HG03558 (cell line): ENCODE data around the gene DENND4A.
"Not testable (repeated sequence)": the region's sequence is repeated elsewhere in the genome, so short reads cannot be mapped to it uniquely, and the experiment has no call there.

Experiments used
- ATAC-seq: cut with Tn5 transposase; IDR thresholded peaks from one replicate; pipeline ENCODE4 v1.9.1; 2021; ENCODE audit warnings: moderate number of reproducible peaks; ENCODE audit not compliant: unreplicated experiment; ENCODE audit errors: extremely low read depth

DENND4A gene

DNA sequence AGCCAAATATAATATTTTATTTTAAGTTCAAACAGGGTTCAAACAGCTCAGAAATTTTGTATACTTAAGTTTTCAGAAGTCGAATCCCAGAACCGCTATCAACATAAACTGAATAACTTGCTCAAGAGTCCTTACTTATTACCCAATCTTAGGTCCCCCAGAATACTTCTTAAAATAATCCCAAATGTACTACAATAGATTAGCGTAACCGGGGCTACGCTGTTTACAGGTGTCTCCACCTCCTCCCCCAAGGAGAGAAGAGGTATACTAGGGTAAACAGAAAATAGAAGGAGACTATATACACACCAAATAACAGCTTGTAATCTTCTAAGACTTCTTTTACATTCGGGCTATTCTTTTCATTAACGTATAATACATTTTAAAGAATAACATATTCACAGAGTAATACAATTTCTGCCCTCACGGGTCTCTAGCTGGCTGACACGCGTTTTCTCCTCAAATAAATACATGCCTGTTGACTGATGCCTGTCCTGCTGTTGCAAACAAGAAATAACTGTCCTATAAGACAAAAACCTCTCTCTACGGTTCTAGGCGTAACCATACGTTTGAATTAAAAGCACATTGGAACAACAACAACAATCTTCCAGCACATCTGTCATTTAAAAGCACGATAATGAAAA is 1.3 kb downstream of the DENND4A start:
- ATAC-seq = no peak

DNA sequence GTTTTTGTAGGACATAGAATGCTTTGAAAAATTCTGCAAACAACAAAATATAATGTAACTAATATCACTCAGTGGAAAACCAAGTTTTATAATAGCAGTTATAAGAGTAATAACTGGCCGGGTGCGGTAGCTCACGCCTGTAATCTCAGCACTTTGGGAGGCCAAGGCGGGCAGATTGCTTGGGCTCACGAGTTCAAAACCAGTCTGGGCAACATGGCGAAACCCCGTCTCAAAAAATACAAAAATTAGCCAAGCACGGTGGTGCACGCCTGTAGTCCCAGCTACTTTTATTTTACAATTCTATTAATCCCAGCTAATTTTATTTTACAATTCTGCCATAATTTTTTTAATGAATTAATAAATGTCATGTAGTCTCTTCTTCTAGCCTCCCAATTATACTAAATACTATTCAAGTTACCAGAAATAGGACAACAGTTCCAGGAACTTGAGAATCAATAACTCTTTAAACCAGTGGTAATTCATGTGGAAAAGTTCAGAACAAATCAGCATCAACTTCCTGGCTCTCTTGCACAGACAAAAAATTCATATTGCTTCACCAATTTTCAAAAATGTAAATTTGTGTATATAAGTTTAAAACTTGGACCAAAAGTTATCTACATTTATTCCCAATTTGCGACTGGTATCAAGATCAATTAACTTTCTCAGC is 2.2 kb downstream of the DENND4A start:
- no peak for ATAC-seq

DNA sequence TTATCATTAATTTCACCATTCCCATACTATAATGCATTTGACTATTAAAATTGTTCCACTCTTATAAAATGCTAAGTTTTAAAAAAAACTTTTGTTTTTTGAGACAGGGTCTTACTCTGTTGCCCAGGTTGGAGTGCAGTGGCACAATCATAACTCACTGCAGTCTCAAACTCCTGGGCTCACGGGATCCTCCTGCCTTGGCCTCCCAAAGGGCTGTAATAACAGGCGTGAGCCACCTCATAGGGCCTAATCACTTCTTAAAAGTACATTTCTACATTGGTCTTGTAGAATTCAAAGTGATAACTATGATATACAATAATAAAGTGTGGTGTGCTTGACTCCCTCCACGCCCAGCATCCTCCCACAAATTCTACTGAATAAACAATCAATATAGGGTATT is 3.0 kb downstream of the DENND4A start:
- ATAC-seq = no peak

DNA sequence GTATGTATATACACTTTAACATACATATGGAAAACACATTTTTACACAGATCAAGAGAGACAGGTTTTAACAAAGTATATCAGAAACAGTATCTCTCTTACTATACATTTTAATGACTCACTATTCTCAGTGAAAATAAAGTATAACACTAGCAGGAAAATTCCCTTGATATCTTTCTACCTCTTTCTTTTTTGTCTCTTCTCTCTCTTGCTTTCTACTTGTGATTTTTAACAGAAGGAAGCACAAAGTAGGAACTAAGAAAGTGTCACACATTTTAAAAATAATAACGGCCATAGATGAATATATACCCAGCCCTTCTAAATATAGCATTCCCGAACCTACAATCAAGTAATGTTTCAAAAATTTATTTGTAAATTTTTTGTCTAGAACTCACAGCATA is 4.8 kb downstream of the DENND4A start:
- ATAC-seq = no peak

DNA sequence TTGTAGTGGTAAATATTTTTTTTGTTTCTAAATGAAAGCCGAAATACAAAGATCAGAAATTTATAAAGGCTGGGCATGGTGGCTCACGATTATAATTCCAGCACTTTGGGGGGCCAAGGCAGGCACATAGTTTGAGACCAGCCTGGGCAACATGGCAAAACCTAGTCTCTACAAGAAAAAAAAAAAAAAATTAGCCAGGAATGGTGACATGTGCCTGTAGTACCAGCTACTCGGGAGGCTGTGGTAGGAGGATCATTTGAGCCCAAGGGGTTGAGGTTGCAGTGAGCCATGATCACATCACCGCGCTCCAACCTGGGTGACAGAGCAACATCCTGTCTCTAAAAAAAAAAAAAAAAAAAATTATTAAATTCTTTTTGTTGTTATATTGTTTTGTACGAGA is 6.9 kb downstream of the DENND4A start:
- no peak for ATAC-seq

DNA sequence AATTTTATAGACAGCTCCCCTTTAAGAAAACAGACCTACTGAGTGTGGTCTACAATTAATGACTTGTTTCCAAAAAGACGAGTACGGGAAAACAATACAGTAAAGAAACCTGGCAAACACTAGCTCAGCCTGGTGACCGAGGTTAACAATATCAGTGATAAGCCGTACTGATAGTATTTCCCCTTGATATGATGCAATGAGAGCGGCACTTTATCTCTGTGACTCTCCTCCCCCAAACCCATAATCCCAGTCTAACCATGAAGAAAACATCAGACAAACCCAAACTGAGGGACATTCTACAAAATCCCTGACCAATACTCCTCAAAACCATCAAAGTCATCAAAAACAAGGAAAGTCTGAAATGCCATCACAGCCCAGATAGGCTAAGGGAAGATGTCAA is 8.2 kb downstream of the DENND4A start:
- ATAC-seq = no peak

DNA sequence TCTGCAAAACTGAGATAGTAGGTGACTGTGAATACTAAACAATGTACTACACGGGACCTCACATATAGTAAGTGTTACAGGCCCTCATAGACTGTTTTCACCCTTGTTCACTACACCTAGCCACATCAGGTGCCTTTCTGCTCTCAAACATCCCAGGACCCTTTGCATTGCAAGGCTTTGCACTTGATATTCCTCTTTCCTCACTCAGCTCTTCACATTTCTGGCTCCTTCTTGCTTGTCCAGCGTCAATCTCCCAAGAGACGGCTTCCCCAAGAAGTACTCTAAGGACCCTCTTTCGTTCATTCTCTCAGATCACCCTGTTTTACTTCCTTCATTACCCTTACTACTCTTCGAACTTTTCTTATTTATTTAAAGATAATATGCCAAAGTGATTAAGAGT is 10.0 kb downstream of the DENND4A start:
- no peak for ATAC-seq

DNA sequence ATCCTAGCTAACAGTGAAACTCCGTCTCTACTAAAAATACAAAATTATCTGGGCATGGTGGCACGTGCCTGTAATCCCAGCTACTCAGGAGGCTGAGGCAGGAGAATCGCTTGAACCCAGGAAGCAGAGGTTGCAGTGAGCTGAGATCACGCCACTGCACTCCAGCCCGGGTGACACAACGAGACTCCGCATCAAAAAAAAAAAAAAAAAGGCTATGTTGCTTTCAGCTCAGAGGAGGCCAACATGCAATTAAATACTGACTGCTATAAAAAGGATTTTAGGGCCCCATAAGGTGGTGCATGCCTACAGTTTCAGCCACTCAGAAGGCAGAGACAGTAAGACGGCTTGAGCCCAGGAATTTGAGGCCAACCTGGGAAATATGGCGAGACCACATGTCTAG is 13.4 kb downstream of the DENND4A start:
- not testable (repeated sequence) for ATAC-seq

DNA sequence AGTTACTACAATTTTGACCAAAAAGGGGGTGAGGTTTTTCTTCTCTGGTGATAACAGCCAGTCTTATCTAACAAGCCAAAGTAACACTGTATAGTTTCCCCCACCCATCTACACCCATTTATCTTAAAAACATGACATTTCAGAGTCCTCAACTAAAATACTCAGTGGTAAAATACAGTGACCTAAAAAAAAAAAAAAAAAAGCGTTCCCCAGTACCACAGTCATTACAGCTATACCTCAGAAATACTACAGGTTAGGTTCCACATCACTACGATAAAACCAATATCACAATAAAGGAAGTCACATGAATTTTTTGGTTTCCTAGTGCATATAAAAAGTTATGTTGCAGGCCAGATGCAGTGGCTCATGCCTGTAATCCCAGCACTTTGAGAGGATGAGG is 13.8 kb downstream of the DENND4A start:
- ATAC-seq = no peak

DNA sequence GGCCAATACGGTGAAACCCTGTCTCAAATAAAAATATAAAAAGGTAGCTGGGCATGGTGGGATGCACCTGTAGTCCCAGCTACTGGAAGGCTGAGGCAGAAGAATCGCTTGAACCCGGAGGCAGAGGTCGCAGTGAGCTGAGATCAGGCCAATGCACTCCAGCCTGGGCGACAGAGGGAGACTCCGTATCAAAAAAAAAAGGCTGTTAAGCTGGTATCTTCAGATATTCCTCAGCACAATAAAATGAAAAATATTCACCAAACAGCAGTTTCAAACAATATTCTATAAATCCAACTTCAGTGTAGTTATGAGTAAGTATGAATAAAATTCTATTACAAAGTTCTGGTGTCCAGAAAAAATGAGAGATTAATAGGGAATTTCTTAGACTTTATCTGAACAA is 14.2 kb downstream of the DENND4A start:
- no peak for ATAC-seq

DNA sequence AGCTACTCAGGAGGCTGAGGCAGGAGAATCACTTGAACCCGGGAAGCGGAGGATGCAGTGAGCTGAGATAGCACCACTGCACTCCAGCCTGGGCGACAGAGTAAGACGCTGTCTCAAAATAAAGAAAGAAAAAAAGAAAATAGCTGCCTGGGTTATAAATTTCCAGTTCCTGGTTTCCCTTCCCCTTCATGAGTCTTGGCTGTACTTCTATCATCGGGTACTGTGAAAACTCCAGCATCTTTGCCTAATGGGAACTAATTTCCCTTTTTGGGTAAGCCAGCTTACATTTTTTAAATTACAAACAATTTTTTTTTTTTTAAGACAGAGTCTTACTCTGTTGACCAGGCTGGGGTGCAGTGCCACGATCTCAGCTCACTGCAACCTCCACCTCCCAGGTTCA is 15.0 kb downstream of the DENND4A start:
- ATAC-seq = no peak

DNA sequence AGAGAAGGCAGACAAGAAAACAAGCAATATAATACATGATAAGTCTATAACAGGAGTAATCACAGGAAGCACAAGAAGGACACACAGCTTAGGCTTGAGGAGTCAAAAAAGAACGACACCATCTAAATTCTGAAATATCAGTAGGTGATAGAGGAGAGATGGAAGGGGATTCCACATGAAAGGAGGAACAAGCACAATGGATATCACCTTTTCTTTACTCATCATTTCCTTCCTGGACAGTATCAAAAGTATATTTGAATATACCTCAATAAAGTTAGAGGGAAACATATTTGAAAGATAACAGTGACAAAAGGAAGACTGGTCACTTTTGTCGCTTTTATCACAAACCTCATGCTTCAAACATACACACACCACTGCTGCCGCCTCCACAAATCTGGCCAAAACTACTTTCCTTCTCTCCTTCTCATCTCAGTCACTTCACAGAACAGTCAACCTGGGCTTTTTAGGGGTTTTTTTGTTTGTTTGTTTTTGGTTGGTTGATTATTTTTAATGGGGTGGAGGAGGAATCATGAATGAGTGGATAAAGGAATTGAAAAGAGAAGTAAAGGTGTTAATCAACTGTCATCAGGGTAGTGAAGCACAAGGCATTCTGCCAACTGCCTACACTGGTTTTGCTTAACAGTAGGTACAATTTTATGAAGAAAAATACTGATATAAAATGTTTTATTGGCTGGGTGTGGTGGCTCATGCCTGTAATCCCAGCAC is 18.5 kb downstream of the DENND4A start:
- ATAC-seq = no peak

DNA sequence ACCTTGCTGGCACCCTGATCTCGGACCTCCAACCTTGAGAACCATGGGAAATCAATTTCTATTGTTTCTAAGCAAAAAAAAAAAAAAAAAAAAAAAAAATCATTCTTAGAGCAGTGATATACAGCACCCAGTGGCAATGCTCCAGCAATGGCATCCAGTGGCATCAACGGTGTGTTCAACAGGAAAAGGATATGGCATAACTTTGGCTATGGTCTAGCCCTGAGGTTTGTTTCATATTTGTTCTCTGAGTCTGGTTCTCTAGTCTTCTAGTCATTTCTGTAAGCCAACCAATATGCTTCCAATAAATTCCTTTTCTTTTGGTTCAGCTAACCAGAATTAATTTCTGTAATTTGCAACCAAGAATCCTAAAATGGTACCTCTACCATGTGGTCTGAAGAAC is 19.2 kb downstream of the DENND4A start:
- ATAC-seq = no peak

DNA sequence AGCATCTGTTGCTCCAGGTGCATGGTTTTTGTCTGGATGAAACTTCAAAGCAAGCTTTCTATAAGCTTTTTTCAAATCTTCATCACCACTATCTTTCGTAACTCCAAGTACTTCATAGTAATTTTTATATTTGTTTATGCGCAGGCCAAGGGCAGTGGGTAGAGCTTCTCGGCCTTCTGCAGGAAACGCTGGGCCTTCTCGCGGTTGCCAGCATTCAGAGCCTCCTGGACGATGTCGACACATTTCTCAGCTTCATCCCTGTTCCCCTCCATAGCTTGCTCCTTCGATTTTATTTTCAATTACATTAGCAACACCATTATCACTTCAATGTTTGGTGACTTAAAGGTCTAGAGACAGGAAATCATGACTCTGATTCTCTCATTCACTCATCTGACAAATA is 20.2 kb downstream of the DENND4A start:
- no peak for ATAC-seq

DNA sequence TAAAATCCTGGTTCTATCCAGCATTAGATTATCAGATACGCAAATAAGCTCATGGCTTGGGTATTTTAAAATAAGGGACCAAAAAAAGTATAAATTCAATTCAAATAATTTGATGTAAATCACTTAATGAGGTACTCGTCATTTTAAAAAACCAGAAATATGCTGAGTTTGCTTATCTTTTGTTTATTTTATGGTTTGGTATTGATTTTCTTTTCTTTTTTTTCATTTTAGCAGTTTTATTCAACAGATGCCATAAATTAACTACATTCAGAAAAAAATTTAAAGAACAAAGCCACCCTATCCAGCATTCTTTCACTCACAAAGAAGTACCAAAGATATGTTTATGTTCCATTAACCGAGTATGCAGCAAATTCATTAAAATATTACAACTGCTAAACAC is 22.6 kb downstream of the DENND4A start:
- ATAC-seq = no peak

DNA sequence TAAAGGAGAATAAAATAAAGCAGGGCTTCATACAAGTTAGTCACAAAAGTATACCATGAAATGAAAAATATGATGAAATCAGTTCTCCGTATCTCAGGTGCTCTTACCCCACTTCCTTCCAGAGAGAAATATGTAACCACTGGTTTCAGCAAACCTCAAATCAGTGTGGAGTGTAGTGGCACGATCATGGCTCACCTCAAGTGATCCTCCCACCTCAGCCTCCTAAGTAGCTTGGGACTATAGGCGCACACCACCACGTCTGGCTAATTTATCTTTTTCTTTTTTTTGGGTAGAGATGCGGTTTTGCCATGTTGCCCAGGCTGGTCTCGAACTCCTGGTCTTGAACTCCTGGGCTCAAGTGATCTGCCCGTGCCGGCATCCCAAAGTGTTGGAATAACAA is 24.2 kb downstream of the DENND4A start:
- ATAC-seq = no peak

DNA sequence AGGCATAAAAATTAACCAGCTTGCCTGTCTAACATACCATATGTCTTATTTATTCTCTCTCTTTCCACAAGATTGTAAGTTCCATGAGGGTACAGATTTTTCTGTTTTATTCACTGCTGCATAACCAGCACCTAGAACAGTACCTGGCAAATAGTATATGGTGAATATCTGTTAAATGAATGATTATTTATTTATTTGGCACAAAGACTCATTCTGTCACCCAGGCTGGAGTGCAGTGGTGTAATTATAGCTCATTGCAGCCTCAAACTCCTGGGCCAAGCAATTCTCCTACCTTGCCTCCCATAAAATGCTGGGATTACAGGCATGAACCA is 24.9 kb downstream of the DENND4A start:
- ATAC-seq = no peak

DNA sequence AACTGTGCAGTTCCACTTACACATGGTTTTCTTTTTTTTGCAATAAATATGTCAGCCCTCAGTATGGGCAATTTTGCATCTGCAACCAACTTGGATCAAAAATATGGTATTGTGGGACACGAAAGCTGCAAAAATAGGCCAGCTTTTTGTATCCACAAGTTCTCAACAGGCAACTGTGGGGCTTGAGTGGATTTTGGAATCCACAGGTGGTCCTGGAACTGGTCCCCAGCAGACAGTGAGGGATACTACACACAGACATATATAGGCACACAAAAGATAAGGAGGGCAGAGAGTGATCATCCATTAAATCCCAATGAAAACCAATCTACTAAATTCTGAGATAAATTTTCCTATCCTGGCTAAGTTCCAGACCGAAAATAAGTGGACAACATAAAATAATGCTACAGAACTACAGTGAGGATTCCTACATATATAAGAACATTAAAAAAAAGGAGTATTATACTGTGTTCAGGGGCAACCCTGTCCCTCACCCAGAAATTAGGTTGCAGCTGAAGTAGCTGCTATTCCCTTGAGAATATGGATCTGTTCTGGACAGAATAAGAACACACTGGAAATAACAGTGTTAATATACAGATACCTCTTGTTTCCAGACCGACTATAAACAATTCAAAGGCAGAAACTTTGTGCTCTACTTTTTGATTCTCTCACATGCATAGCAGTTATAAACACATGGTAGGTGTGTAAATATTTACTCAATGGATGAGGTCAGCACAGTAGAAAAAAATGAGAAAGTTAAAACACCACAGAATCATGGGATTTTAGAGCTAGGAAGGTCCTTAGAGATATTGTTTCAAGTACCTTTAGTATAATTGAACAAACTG is 25.4 kb downstream of the DENND4A start:
- no peak for ATAC-seq

DNA sequence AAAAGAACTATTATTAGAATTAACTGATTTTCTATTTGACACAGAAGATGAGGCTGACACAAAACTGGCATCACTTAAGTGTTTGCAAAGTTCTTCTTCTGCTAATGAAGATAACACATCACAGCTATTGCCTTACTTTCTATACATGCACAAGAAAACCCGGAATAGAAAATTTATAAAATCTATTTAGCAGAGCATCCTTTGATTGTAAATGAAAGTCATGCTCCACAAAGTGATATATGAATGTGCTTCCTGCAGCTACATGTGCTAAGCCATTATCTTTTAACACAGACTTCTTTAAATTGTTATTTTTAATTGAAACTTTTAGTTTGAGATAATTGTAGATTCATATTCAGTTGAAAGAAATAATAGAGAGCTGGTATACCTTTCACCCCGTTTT is 27.0 kb downstream of the DENND4A start:
- no peak for ATAC-seq

DNA sequence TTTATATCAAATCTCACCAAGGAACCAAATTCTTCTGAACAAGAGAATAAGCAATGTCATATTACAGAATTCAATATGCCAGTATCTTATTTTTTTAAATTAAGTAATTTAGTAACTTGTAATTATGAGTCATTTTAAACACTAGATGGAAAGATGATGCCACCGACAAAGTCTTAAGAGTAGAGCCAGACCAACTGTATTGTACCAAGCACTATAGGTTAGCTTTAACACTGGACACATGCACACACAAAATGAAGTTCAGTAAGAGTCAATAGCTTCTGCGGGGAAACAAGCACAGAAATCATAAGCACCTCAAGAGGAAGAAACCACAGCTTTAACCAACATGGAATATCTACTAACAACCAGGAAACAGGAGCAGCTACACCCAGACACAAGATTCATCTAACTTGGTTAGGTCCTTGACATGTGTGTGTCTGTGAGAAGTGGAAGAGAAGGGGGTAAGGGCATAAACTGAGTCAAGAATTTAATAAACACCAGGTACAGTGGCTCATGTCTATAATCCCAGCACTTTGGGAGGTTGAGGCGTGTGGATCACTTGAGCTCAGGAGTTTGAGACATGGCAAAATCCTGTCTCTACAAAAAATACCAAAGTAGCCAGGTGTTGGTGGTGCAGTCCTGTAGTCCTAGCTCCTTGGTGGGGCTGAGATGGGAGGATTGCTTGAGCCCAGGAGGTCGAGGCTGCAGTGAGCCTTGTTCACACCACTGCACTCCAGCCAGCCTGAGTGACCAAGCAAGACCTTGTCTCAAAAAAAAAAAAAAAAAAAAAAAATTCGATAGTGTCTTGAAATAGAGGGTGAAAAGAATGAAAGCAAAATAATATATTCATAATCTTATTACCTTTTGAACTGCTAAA is 28.9 kb downstream of the DENND4A start:
- no peak for ATAC-seq
